LNCaP clone FGC (cell line): ENCODE results near the gene SLC4A2.

Experiments
- DNase-seq: peaks from one replicate; pipeline ENCODE4 v3.0.0-alpha.2; 2011; ENCODE audit warnings: low read depth
- H3K4me3 ChIP-seq: 2 replicates; pipeline ENCODE4 v1.5.1; 2011; ENCODE audit warnings: mild to moderate bottlenecking, low read depth, low read length, control low read depth
- TF ChIP-seq, protein P1 (sequence below): IDR thresholded peaks from 2 replicates; pipeline ENCODE4 v1.5.1; 2012; ENCODE audit warnings: mild to moderate bottlenecking; ENCODE audit not compliant: control insufficient read depth, insufficient read depth; ENCODE audit errors: extremely low read depth

The SLC4A2 gene

GRCh38 chr7:151100921-151101320, 41.5 kb downstream of the SLC4A2 start:
- TF ChIP-seq, protein P1, sequence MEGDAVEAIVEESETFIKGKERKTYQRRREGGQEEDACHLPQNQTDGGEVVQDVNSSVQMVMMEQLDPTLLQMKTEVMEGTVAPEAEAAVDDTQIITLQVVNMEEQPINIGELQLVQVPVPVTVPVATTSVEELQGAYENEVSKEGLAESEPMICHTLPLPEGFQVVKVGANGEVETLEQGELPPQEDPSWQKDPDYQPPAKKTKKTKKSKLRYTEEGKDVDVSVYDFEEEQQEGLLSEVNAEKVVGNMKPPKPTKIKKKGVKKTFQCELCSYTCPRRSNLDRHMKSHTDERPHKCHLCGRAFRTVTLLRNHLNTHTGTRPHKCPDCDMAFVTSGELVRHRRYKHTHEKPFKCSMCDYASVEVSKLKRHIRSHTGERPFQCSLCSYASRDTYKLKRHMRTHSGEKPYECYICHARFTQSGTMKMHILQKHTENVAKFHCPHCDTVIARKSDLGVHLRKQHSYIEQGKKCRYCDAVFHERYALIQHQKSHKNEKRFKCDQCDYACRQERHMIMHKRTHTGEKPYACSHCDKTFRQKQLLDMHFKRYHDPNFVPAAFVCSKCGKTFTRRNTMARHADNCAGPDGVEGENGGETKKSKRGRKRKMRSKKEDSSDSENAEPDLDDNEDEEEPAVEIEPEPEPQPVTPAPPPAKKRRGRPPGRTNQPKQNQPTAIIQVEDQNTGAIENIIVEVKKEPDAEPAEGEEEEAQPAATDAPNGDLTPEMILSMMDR = no peak
- DNase-seq = no peak
- no peak overlapping the region for H3K4me3 ChIP-seq

GRCh38 chr7:151101621-151102396, 42.4 kb downstream of the SLC4A2 start:
- DNase-seq = no peak
- TF ChIP-seq, protein P1 = no peak
- H3K4me3 ChIP-seq = no peak overlapping the region

DNA sequence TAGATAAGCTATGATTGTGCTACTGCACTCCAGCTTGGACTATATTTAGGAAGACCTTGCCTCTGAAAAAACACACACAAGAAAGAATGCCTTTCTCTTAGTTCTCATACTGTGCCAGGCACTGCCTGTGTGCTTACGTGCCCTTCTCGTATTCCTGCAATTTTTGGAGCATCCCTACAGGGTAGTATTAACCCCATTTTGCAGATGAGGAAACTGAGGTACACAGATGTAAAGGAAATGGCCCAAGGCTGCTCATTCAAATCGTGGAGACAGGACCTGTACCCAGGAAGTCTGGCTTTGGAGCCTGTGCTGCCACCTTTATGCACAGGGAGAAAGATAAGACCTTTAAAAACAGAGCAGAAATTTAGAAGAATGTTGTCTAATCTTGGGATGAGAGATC, 43.6 kb downstream of the SLC4A2 start:
- no peak for DNase-seq
- H3K4me3 ChIP-seq = no peak overlapping the region
- TF ChIP-seq, protein P1 = no peak

GRCh38 chr7:151103973-151104372, 44.6 kb downstream of the SLC4A2 start:
- no peak for DNase-seq
- TF ChIP-seq, protein P1 = no peak
- H3K4me3 ChIP-seq = no peak overlapping the region

- H3K4me3 ChIP-seq = no peak overlapping the region
- no peak for DNase-seq
- TF ChIP-seq, protein P1 = no peak
Observed at GRCh38 chr7:151104411-151105235, 45.2 kb downstream of the SLC4A2 start.

- TF ChIP-seq, protein P1 = no peak
- no peak for DNase-seq
- no peak overlapping the region for H3K4me3 ChIP-seq
Observed at GRCh38 chr7:151107882-151108281, 48.5 kb downstream of the SLC4A2 start.
